Measurements from ENCODE around the gene MYO7A.

DNA sequence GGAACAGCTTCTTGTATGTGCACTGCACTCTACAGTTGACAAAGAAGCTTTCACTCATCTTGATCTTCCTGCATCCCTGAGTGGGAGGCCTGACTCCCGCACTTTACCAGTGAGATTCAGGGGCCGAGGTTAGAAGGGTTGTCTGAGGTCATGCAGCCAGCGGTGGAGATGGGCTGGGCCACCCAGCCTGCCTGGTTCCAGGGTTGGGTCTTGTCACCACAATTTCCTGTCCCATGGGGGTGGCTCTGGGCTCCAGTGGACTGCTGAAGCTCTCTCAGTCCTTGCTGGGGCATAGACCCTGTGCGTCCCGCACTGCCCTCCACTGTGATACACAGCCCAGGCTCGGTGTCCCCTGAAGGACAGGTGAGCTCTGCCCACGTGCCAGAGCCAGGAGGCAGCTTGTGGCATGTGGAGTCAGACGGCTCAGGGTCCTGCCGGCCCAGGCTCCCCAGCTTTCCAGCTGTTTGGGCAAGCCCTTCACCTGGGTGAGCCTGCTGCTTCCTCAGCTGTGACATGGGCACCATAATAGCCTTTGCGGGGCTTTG, 6.9 kb upstream of the MYO7A start:
- TF ChIP-seq, protein P1, sequence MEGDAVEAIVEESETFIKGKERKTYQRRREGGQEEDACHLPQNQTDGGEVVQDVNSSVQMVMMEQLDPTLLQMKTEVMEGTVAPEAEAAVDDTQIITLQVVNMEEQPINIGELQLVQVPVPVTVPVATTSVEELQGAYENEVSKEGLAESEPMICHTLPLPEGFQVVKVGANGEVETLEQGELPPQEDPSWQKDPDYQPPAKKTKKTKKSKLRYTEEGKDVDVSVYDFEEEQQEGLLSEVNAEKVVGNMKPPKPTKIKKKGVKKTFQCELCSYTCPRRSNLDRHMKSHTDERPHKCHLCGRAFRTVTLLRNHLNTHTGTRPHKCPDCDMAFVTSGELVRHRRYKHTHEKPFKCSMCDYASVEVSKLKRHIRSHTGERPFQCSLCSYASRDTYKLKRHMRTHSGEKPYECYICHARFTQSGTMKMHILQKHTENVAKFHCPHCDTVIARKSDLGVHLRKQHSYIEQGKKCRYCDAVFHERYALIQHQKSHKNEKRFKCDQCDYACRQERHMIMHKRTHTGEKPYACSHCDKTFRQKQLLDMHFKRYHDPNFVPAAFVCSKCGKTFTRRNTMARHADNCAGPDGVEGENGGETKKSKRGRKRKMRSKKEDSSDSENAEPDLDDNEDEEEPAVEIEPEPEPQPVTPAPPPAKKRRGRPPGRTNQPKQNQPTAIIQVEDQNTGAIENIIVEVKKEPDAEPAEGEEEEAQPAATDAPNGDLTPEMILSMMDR (conservative IDR thresholded peaks at IDR 0.05; ENCODE audit: low read depth, low read length) = no peak
- TF ChIP-seq POLR2A (IDR thresholded peaks at IDR 0.05; ENCODE audit: low read depth, low read length) = no peak
- TF ChIP-seq MXI1 (IDR thresholded peaks at IDR 0.05; ENCODE audit: borderline replicate concordance, low read depth, low read length) = no peak
- no peak for TF ChIP-seq SMC3 (IDR thresholded peaks at IDR 0.05; ENCODE audit: low read depth, low read length)
- TF ChIP-seq, protein P2, sequence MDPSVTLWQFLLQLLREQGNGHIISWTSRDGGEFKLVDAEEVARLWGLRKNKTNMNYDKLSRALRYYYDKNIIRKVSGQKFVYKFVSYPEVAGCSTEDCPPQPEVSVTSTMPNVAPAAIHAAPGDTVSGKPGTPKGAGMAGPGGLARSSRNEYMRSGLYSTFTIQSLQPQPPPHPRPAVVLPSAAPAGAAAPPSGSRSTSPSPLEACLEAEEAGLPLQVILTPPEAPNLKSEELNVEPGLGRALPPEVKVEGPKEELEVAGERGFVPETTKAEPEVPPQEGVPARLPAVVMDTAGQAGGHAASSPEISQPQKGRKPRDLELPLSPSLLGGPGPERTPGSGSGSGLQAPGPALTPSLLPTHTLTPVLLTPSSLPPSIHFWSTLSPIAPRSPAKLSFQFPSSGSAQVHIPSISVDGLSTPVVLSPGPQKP (IDR thresholded peaks at IDR 0.05; ENCODE audit: borderline replicate concordance, low read depth, low read length) = no peak
- no peak for TF ChIP-seq RAD21 (IDR thresholded peaks at IDR 0.05; ENCODE audit: low read length)
- no peak for TF ChIP-seq CEBPB (IDR thresholded peaks at IDR 0.05; ENCODE audit: low read depth, low read length)
- TF ChIP-seq BHLHE40 (IDR thresholded peaks at IDR 0.05; ENCODE audit: low read depth, low read length) = no peak
- TF ChIP-seq MAZ (IDR thresholded peaks at IDR 0.05; ENCODE audit: borderline replicate concordance, low read depth, low read length) = no peak
